Panc1 (cell line): ENCODE results near the gene PSMD6. TPM values are rescaled to one million over a fixed set of nuclear protein-coding genes. Genes with fewer than 3 reads are reported as not detected.

Experiments
- ATAC-seq: fragments of 200-7000 bp; cut with Tn5 transposase; 2 replicates; pipeline ENCODE4 v1.9.1; 2020; ENCODE audit warnings: mild to moderate bottlenecking, moderate library complexity
- BruUV-seq: library from RNA; stranded (reverse); fragments of 400-500 nt; replicated peaks from 2 replicates; lab custom pipeline; 2021; lab: Mats Ljungman, UMichigan
- CTCF ChIA-PET: fragments of 300-600 bp; sonication (Branson Sonifier 250); formaldehyde crosslinking; loops from one replicate; lab custom pipeline; 2022; ENCODE audit warnings: antibody characterized with exemption; lab: Charles Lee
- POLR2A ChIA-PET: fragments of 300-600 bp; sonication (Branson Sonifier 250); formaldehyde crosslinking; loops from one replicate; lab custom pipeline; 2022; ENCODE audit warnings: antibody characterized with exemption; lab: Charles Lee
- DNase-seq: peaks from one replicate; pipeline ENCODE4 v3.0.0-alpha.2; 2010; ENCODE audit warnings: low read depth, low spot score
- H3K27ac ChIP-seq: 2 replicates; pipeline ENCODE4 v1.5.1; 2011; ENCODE audit warnings: mild to moderate bottlenecking, low read length, inconsistent platforms
- H3K27me3 ChIP-seq: fragments of 200-500 bp; sonication (Bioruptor generic); 2 replicates; pipeline ENCODE4 v1.6.0; 2014; ENCODE audit warnings: low read length, inconsistent platforms; ENCODE audit not compliant: control insufficient read depth, insufficient read depth
- H3K36me3 ChIP-seq: fragments of 200-500 bp; sonication (Bioruptor generic); 2 replicates; pipeline ENCODE4 v1.5.1; 2014; ENCODE audit warnings: inconsistent platforms, mild to moderate bottlenecking, low read length, moderate library complexity; ENCODE audit not compliant: control insufficient read depth, insufficient read depth
- H3K4me1 ChIP-seq: 2 replicates; pipeline ENCODE4 v1.5.1; 2011; ENCODE audit warnings: inconsistent platforms, mild to moderate bottlenecking, low read length, moderate library complexity; ENCODE audit not compliant: control insufficient read depth, insufficient read depth
- H3K4me3 ChIP-seq, 2 experiments: 2 replicates each; pipeline ENCODE4 v1.5.1; 2011 to 2012; ENCODE audit warnings: low read depth in 2 of 2, low read length in 2 of 2, mild to moderate bottlenecking in 2 of 2, inconsistent platforms in 1 of 2, moderate library complexity in 1 of 2
- H3K9me3 ChIP-seq: fragments of 200-500 bp; sonication (Bioruptor generic); 2 replicates; pipeline ENCODE4 v1.5.1; 2014; ENCODE audit warnings: low read depth, mild to moderate bottlenecking, inconsistent platforms, low read length, moderate library complexity; ENCODE audit not compliant: control insufficient read depth, insufficient read depth
- POLR2AphosphoS5 ChIP-seq: IDR thresholded peaks from 2 replicates; pipeline ENCODE4 v1.6.1; 2012; ENCODE audit warnings: mild to moderate bottlenecking, low read depth, low read length, moderate library complexity
- SIN3A ChIP-seq: IDR thresholded peaks from 2 replicates; pipeline ENCODE4 v1.6.1; 2012; ENCODE audit warnings: low read depth, mild to moderate bottlenecking, low read length, moderate library complexity, borderline replicate concordance; ENCODE audit not compliant: insufficient read depth
- TCF7L2 ChIP-seq: IDR thresholded peaks from 2 replicates; pipeline ENCODE4 v1.6.1; 2011; ENCODE audit warnings: mild to moderate bottlenecking, low read depth, low read length, inconsistent platforms
- in situ Hi-C: cut with HindIII; loops from 2 replicates; pipeline ENCODE4 v1.10.0; 2016; ENCODE audit warnings: low sequenced_read_pairs, low pct_unique_long_range_greater_than_20kb
- intact Hi-C: fragments of 100-400 bp; cut with micrococcal nuclease; formaldehyde crosslinking; loops from one replicate; pipeline ENCODE4 v1.10.0; 2022; ENCODE audit not compliant: unreplicated experiment
- total RNA-seq: library from RNA; stranded (reverse); gene quantifications from one replicate; pipeline ENCODE4 v1.2.1, GENCODE V29; 2021; ENCODE audit not compliant: unreplicated experiment
- TF ChIP-seq, protein P1 (sequence below), 2 experiments: IDR thresholded peaks; 2 replicates each; pipeline ENCODE4 v1.6.1; 2011 to 2012; ENCODE audit warnings: low read depth in 2 of 2, control low read depth in 1 of 2, low read length in 1 of 2, mild to moderate bottlenecking in 1 of 2, moderate library complexity in 1 of 2; ENCODE audit not compliant: insufficient read depth in 1 of 2
- TF ChIP-seq, protein P2 (sequence below): fragments of 450-650 bp; IDR thresholded peaks from 2 replicates; pipeline ENCODE4 v1.5.1; 2017; ENCODE audit warnings: mild to moderate bottlenecking

The PSMD6 gene
- total RNA-seq, 1 experiment from 2014 or later: 55.6 TPM

DNA sequence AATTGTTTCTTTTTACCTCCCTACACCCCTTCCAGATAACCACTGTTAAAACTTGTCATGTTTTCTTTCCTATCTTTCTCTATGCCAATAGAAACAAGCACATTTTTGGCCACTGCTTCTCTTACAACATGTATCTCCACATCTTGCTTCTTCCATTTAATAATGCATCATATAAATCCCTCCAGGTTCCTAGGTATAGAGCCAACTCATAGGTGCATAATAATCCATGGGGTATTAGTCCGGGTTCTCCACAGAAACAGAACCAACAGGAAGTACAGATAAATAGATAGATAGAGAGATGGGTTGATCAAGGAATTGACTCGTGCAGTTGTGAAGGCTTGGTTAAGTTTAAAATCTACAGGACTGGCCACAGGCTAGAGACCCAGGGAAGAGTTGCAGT lies 41.5 kb upstream of the PSMD6 start:
- in situ Hi-C loops: no loop called here
- Histone ChIP-seq H3K36me3 (no peaks in the 10 kb centered on the region), H3K27me3 (no peaks in the 10 kb centered on the region), H3K4me3 (no peak overlapping the region), H3K27ac (no peak overlapping the region), H3K4me1 (no peaks in the 10 kb centered on the region), H3K9me3 (no peaks in the 10 kb centered on the region)
- ATAC-seq (no peak), DNase-seq (no peak)
- no TSS peak for BruUV-seq
- ChIA-PET CTCF (no interaction called here), POLR2A (no interaction called here)
- TF ChIP-seq TCF7L2 (no peak), SIN3A (no peak), POLR2AphosphoS5 (no peak)
- TF ChIP-seq, protein P1, sequence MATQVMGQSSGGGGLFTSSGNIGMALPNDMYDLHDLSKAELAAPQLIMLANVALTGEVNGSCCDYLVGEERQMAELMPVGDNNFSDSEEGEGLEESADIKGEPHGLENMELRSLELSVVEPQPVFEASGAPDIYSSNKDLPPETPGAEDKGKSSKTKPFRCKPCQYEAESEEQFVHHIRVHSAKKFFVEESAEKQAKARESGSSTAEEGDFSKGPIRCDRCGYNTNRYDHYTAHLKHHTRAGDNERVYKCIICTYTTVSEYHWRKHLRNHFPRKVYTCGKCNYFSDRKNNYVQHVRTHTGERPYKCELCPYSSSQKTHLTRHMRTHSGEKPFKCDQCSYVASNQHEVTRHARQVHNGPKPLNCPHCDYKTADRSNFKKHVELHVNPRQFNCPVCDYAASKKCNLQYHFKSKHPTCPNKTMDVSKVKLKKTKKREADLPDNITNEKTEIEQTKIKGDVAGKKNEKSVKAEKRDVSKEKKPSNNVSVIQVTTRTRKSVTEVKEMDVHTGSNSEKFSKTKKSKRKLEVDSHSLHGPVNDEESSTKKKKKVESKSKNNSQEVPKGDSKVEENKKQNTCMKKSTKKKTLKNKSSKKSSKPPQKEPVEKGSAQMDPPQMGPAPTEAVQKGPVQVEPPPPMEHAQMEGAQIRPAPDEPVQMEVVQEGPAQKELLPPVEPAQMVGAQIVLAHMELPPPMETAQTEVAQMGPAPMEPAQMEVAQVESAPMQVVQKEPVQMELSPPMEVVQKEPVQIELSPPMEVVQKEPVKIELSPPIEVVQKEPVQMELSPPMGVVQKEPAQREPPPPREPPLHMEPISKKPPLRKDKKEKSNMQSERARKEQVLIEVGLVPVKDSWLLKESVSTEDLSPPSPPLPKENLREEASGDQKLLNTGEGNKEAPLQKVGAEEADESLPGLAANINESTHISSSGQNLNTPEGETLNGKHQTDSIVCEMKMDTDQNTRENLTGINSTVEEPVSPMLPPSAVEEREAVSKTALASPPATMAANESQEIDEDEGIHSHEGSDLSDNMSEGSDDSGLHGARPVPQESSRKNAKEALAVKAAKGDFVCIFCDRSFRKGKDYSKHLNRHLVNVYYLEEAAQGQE (IDR thresholded peaks at IDR 0.05; ENCODE audit: insufficient read depth in 1 of 2, low read depth in 2 of 2, low read length in 1 of 2): no peak
- TF ChIP-seq, protein P2, sequence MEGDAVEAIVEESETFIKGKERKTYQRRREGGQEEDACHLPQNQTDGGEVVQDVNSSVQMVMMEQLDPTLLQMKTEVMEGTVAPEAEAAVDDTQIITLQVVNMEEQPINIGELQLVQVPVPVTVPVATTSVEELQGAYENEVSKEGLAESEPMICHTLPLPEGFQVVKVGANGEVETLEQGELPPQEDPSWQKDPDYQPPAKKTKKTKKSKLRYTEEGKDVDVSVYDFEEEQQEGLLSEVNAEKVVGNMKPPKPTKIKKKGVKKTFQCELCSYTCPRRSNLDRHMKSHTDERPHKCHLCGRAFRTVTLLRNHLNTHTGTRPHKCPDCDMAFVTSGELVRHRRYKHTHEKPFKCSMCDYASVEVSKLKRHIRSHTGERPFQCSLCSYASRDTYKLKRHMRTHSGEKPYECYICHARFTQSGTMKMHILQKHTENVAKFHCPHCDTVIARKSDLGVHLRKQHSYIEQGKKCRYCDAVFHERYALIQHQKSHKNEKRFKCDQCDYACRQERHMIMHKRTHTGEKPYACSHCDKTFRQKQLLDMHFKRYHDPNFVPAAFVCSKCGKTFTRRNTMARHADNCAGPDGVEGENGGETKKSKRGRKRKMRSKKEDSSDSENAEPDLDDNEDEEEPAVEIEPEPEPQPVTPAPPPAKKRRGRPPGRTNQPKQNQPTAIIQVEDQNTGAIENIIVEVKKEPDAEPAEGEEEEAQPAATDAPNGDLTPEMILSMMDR: no peak
- intact Hi-C loops: no loop called here

DNA sequence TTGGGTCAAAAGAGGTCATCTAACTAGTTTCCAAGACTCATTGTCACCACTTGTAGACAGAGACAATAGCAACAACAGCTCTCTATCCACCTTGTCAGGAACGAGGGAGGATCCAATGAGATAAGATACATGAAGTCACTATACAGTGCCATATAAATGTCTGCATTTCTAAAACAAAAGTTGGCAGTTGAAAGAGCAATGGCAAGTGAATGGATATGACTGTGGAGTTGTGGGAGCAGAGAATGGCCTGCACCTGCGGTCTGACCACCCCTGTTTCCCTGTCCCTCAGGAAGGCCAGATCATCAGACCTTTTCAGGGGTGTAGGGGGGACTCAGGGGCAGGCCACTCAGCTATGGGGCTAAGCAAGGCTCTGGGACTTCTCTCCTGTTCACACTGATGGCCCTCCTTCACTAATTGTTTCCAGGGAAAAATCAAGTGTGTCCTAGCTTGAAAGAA lies 40.7 kb upstream of the PSMD6 start:
- ChIA-PET CTCF (no interaction called here), POLR2A (no interaction called here)
- H3K27me3 ChIP-seq: no peaks in the 10 kb centered on the region
- ATAC-seq (no peak), DNase-seq (no peak)
- in situ Hi-C loops (no loop called here), intact Hi-C loops (no loop called here)
- TF ChIP-seq, protein P1 (IDR thresholded peaks at IDR 0.05; ENCODE audit: insufficient read depth in 1 of 2, low read depth in 2 of 2, low read length in 1 of 2): no peak
- TF ChIP-seq, protein P2: no peak
- TF ChIP-seq SIN3A (no peak), POLR2AphosphoS5 (no peak), TCF7L2 (no peak)
- no peaks in the 10 kb centered on the region for H3K9me3 ChIP-seq
- no peak overlapping the region for H3K27ac ChIP-seq
- no peaks in the 10 kb centered on the region for H3K4me1 ChIP-seq
- no peak overlapping the region for H3K4me3 ChIP-seq
- no peaks in the 10 kb centered on the region for H3K36me3 ChIP-seq
- no TSS peak for BruUV-seq
